Medulla oblongata (tissue), 1 donor: ENCODE results near the gene FBXL4.
"Not testable (repeated sequence)": the region's sequence is repeated elsewhere in the genome, so short reads cannot be mapped to it uniquely, and the experiment has no call there.

ENCODE experiments used
- DNase-seq: peaks from one replicate; pipeline ENCODE4 v3.0.0-alpha.2; 2015; ENCODE audit errors: extremely low spot score

Gene FBXL4

GRCh38 chr6:98945311-98946115 is 2.2 kb downstream of the FBXL4 start:
- DNase-seq = no peak

GRCh38 chr6:98944598-98945081 is 3.1 kb downstream of the FBXL4 start:
- DNase-seq = peak; percentile 40

GRCh38 chr6:98944168-98944567 is 3.6 kb downstream of the FBXL4 start:
- DNase-seq = no peak

GRCh38 chr6:98942263-98942803 is 5.4 kb downstream of the FBXL4 start:
- DNase-seq = no peak

GRCh38 chr6:98941319-98941718 is 6.4 kb downstream of the FBXL4 start:
- no peak for DNase-seq

- no peak for DNase-seq
Observed at GRCh38 chr6:98937351-98937750, 10.4 kb downstream of the FBXL4 start.

GRCh38 chr6:98932381-98932780 is 15.4 kb downstream of the FBXL4 start:
- DNase-seq = no peak

- no peak for DNase-seq
Observed at GRCh38 chr6:98931696-98932095, 16.1 kb downstream of the FBXL4 start.

GRCh38 chr6:98929498-98930060 is 18.2 kb downstream of the FBXL4 start:
- no peak for DNase-seq

- DNase-seq = no peak
Observed at GRCh38 chr6:98928688-98929087, 19.1 kb downstream of the FBXL4 start.

GRCh38 chr6:98927534-98927933 is 20.2 kb downstream of the FBXL4 start:
- DNase-seq = no peak

- no peak for DNase-seq
Observed at GRCh38 chr6:98925831-98926230, 21.9 kb downstream of the FBXL4 start.

- DNase-seq = no peak
Observed at GRCh38 chr6:98924647-98925046, 23.1 kb downstream of the FBXL4 start.

- DNase-seq = no peak
Observed at GRCh38 chr6:98920904-98921431, 26.8 kb downstream of the FBXL4 start.

- DNase-seq = not testable (repeated sequence)
Observed at GRCh38 chr6:98910946-98911345, 36.8 kb downstream of the FBXL4 start.

- no peak for DNase-seq
Observed at GRCh38 chr6:98909236-98909635, 38.5 kb downstream of the FBXL4 start.

- DNase-seq = not testable (repeated sequence)
Observed at GRCh38 chr6:98906342-98906741, 41.4 kb downstream of the FBXL4 start.

- no peak for DNase-seq
Observed at GRCh38 chr6:98905759-98906158, 42.0 kb downstream of the FBXL4 start.

GRCh38 chr6:98904096-98904495 is 43.6 kb downstream of the FBXL4 start:
- peak; percentile 9 for DNase-seq

GRCh38 chr6:98900706-98901105 is 47.0 kb downstream of the FBXL4 start:
- DNase-seq = no peak

GRCh38 chr6:98894810-98895209 is 52.9 kb downstream of the FBXL4 start:
- no peak for DNase-seq

- DNase-seq = no peak
Observed at GRCh38 chr6:98887650-98888049, 60.1 kb downstream of the FBXL4 start.

- DNase-seq = no peak
Observed at GRCh38 chr6:98885330-98885729, 62.4 kb downstream of the FBXL4 start.
